IPS DF 4.7 (cell line): ENCODE results near the gene BACE1-AS.
"Not testable (repeated sequence)": the region's sequence is repeated elsewhere in the genome, so short reads cannot be mapped to it uniquely, and the experiment has no call there.

ENCODE experiments used
- DNase-seq: peaks from one replicate; pipeline ENCODE4 v3.0.0-alpha.2; 2013; ENCODE audit warnings: low spot score; ENCODE audit errors: extremely low read depth

Gene BACE1-AS

GRCh38 chr11:117319214-117319840 lies 28.2 kb downstream of the BACE1-AS start:
- DNase-seq: no peak

- DNase-seq: not testable (repeated sequence)
These were observed 36.1 kb downstream of the BACE1-AS start for GRCh38 chr11:117327255-117327566.

DNA sequence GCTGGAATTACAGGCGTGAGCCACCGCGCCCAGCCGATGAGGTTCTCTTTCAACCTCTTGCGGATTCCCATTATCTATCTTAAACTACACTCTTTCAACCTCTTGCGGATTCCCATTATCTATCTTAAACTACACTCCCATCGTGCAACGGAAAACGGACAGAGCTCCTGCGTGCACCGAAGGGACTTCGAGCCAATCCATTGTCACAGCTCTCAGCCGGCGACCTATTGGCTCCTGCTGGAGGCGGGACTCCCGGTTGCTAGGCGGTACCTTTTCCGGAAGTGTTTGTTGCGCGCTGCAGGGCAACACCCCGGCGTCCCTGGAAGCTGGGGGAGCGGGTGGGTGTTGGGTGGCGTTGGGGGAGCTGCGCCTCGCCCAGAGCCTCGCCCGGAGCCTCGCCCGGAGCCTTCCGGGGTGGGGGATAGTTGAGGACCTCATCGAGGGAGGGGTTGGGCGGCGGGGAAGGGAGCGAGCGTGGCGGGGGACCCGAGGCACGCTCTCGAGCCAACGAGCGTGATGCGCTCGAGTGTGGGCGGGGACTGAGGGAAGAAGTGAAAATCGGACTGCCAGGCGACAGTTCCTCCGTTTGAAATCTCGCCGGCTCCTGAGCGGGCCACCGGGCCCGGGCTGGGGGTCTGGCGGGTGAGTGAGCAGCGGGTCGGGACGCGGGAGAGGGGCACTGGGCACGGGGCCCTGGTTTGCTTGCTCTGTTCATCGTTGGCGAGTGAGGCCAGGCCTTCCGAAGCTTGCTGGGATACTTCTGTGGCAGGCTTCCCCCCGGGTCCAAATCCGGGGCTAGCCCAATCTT lies 36.6 kb downstream of the BACE1-AS start, which contains the start of gene CEP164:
Gene CEP164 (plus strand): TSS at position 288 of the 808 bp plus-strand sequence. CDS start 10,733 bp downstream, outside the sequence.
- peak; percentile 90 for DNase-seq

DNA sequence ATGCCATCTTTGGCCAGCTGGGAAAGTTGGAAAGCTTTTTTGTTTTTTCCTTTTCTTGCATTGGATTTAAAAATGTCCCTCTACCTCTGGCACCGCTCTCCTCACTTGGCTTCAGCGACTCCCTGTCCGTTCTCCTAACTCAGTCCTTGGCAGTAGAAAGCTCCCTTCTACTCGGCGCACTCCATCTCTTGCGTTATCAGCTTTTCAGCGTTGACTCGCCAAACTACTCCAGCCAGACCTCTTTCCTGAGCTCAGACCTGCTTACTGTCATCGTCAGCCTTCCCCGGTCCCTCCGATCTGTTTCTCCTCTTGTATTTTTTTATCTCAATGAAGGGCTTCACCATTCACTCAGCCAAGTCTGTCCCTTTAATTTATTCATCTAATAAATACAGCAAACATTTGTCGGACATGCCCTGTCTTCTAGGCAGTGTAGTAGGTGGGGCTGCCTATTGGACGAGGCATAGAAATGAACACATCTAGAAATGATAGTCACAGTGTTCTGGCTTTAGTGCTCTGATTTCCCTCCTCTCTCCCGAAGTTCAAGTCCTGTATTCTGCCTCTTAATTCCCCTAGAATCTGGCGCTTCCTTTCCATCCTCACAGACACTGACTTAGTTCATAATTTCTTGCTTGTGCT lies 37.3 kb downstream of the BACE1-AS start:
- DNase-seq: no peak

GRCh38 chr11:117332843-117333242 lies 41.7 kb downstream of the BACE1-AS start:
- DNase-seq: no peak

- no peak for DNase-seq
These were observed 42.8 kb downstream of the BACE1-AS start for GRCh38 chr11:117333917-117334316.

- DNase-seq: no peak
These were observed 43.8 kb downstream of the BACE1-AS start for GRCh38 chr11:117334896-117335295.

DNA sequence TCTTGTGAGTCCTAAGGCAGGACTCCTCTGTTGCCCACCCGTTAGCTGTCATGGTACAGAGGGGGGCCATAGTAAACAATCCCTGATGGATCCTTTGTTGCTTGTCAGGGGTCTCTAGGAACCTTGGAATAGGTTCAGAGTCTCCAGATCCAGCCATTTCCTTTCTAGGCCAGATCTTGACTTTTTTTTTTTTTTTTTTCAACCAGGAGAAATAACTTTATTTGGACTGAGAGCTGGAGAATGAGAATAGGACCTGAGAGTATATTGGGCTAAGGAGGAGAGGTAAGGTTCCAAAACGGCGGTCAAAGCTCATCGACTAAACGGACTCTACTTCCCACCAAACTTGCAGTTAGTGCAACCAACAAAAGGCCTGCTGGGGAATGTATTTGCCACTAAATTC lies 44.3 kb downstream of the BACE1-AS start:
- no peak for DNase-seq

DNA sequence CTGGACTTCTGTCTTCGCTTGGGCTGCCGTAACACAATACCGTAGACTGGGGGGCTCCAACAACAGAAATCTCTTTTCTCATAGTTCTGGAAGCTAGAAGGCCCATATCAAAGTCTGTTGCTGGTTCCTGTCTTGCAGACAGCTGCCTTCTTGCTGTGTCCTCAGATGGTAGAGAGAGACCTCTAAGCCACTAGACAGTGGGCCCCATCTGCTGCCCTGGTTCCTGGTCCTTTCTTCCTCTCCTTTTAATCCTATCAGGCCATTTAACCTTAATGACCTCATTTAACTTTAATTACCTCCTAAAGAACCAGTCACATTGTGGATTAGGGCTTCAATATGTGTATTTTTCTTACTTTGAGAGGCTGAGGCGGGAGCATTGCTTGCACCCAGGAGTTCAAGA lies 45.9 kb downstream of the BACE1-AS start:
- no peak for DNase-seq
